Fibroblast of pulmonary artery (primary cell): ENCODE measurements around the gene DOCK3.

Experiments
- DNase-seq: peaks from one replicate; pipeline ENCODE4 v3.0.0-alpha.2; 2010; ENCODE audit warnings: low read depth
- H3K4me3 ChIP-seq: replicated peaks from 2 replicates; pipeline ENCODE4 v1.5.1; 2011; ENCODE audit warnings: low read depth, mild to moderate bottlenecking, control low read depth, low read length, moderate library complexity
- TF ChIP-seq, protein P1 (sequence below): IDR thresholded peaks from 2 replicates; pipeline ENCODE4 v1.5.1; 2011; ENCODE audit warnings: mild to moderate bottlenecking, control low read depth, low read length, inconsistent platforms; ENCODE audit errors: missing control alignments

DOCK3 gene

DNA sequence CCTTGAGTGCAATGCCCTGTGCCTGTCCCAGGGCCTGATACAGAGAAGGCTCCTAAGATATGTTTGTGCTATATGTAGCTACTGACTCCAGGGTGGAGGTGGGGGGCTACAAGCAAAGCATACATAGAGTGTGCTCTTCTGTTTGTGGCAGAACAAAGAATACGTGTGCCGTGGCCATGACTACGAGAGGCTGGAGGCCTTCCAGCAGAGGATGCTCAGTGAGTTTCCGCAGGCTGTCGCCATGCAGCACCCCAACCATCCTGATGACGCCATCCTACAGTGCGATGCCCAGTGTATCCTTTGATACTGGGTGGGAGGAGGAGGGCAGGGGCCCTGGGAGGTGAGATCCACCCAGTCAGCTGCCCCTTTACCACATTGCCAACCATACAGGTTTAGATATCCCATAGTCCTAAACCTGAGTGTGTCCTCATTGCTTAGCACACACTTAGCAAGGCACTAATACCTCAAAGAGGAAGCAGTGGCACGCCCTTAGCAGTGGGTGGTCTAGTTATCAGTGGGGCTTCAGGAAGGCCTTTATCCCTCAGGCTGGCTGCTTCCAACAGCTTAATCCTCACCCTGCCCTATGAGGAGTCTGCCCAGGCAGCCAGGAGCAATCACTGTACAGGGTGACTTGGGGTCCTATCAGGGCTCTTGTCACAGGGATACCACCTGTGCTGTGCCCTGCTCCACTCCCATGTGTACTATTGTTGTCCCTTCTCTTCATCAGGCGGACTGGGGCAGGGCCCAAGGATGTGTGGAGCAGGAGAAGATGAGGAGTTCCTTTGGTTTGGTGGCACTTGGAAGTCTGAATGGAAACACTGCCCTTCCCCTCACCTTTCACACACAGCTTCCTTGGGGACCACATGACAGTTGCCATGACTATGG lies 680.2 kb downstream of the DOCK3 start:
- TF ChIP-seq, protein P1, sequence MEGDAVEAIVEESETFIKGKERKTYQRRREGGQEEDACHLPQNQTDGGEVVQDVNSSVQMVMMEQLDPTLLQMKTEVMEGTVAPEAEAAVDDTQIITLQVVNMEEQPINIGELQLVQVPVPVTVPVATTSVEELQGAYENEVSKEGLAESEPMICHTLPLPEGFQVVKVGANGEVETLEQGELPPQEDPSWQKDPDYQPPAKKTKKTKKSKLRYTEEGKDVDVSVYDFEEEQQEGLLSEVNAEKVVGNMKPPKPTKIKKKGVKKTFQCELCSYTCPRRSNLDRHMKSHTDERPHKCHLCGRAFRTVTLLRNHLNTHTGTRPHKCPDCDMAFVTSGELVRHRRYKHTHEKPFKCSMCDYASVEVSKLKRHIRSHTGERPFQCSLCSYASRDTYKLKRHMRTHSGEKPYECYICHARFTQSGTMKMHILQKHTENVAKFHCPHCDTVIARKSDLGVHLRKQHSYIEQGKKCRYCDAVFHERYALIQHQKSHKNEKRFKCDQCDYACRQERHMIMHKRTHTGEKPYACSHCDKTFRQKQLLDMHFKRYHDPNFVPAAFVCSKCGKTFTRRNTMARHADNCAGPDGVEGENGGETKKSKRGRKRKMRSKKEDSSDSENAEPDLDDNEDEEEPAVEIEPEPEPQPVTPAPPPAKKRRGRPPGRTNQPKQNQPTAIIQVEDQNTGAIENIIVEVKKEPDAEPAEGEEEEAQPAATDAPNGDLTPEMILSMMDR = no peak
- no peak for DNase-seq
- no peak overlapping the region for H3K4me3 ChIP-seq

DNA sequence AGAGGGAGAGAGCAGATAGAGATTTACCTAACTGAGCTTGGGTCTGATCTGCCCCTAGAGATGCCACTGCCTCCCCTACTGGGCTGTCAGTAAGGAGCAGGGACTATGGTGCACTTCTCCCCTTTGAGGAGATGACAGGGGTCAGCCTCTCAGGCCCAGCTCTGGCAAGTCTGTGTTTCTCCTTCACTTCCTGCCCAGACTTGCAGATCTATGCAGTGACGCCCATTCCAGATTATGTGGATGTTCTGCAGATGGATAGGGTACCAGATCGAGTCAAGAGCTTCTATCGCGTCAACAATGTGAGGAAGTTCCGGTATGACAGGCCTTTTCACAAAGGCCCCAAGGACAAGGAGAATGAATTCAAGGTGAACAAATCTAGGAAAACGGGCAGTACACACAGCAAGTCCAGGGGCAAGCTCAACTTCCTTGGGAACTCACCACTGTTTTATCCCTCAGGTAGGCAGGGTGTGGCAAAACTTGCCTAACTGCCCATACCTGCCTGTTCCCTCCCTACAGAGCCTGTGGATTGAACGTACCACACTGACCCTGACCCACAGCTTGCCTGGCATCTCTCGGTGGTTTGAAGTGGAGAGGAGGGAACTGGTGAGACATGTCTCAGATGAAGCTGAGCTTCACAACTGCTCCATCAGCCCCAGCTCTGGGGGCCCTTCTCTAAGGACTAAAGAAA lies 681.3 kb downstream of the DOCK3 start:
- TF ChIP-seq, protein P1 = no peak
- no peak for DNase-seq
- no peak overlapping the region for H3K4me3 ChIP-seq

- TF ChIP-seq, protein P1 = no peak
- no peak for DNase-seq
- H3K4me3 ChIP-seq = no peak overlapping the region
These were observed 683.1 kb downstream of the DOCK3 start for GRCh38 chr3:51357856-51358255.

DNA sequence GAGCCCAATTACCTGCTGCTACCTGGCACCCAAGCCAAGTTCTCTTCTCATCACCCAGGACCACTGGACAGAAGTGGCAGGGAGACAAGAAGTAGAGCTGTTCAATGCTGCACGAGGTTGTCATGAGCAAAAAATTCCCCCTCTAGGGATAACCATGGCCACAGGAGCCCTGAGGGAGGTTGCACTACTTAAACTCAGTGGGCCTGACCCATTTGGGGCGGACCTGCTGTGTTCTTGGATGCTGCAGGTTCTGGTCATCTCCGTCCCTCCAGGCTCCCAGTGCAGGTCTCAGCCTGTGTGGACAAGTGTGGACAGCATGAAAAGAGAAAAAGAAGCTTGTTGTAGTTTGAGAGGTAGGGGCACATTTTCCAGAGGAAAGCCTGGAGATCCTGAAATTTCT lies 684.3 kb downstream of the DOCK3 start:
- no peak overlapping the region for H3K4me3 ChIP-seq
- DNase-seq = no peak
- TF ChIP-seq, protein P1 = no peak

DNA sequence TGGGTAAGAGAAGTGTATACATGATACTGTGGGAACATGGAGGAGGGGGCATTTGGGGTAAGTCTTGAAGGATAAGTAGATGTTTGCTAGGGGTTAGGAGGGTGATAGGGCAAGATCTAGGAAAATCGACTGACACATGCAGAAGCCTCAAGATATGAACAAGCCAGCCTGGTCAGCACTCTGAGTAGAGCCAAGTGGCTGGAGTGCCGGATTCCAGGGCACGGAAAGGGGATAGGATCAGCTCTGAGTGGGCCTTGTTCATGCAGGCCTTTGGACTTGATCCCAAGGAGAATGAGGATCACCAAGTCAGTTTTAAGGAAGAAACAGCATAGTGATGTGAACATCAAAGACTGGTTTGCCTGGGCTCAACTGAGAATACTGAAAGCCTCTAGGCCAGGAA lies 686.1 kb downstream of the DOCK3 start:
- no peak overlapping the region for H3K4me3 ChIP-seq
- no peak for DNase-seq
- TF ChIP-seq, protein P1 = no peak

DNA sequence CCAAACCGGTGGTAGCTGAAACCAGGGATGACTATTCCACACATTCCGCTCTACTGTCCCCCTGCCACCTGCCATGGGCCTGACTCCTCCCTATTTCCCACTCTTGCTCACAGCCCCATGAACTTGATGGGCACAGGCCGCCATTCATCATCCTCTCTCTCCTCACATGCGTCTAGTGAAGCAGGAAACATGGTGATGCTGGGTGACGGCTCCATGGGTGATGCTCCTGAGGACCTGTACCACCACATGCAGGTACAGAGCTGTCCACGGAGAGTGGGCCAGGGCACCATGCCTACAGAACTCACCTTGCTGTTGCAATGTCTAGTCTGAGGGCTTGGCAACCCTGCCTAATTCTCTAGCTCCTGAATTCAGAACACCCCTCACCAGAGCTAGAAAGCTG lies 687.0 kb downstream of the DOCK3 start:
- no peak overlapping the region for H3K4me3 ChIP-seq
- TF ChIP-seq, protein P1 = no peak
- no peak for DNase-seq
